ENCODE data around the gene TAMM41. TPM values are rescaled to one million over a fixed set of nuclear protein-coding genes. Genes with fewer than 3 reads are reported as not detected.

The TAMM41 gene
- total RNA-seq, 4 donors from 2014 or later, result 4.9 to 29.9 (median 19.1) TPM

GRCh38 chr3:11818033-11818432, 28.7 kb downstream of the TAMM41 start:
- Histone ChIP-seq H3K9me3 (no peaks in the 10 kb centered on the region), H3K4me1 (no peaks in the 10 kb centered on the region), H3K27me3 (no peaks in the 10 kb centered on the region), H3K4me3 (no peak overlapping the region), H3K27ac (no peak overlapping the region), H3K36me3 (peaks cover 0 to 20% (median 9%) of the 10 kb centered on the region in 4 donors)
- in situ Hi-C loops (cut with MboI; ENCODE audit: low pct_ligation_motif_present in 1 of 4, low pct_unique_long_range_greater_than_20kb in 1 of 4, low sequenced_read_pairs in 3 of 4), result loop anchor here in 2 of 4 donors (25.0 kb wide), 2 partner anchors 156 to 431 kb away; no protein-coding TSS in a partner anchor
- intact Hi-C loops (cut with DNase I; ENCODE audit: low total_unique reads), result no loop called here
- 80 to 89% methylated on average over 3 to 5 of the region's 5 CpGs for WGBS, 2 donors (ENCODE audit: low coverage in 1 of 2)
- no peak for TF ChIP-seq CTCF (IDR thresholded peaks at IDR 0.05)
- no peak for DNase-seq

GRCh38 chr3:11815111-11815510, 31.6 kb downstream of the TAMM41 start:
- DNase-seq, result no peak
- Histone ChIP-seq H3K4me3 (no peak overlapping the region), H3K4me1 (peaks cover 0 to 1% (median 0%) of the 10 kb centered on the region in 4 donors), H3K9me3 (no peaks in the 10 kb centered on the region), H3K36me3 (peaks cover 0 to 20% (median 9%) of the 10 kb centered on the region in 4 donors), H3K27me3 (no peaks in the 10 kb centered on the region), H3K27ac (no peak overlapping the region)
- WGBS, 2 donors (ENCODE audit: low coverage in 1 of 2), result 84 to 86% methylated on average over 4 of the region's 4 CpGs
- intact Hi-C loops (cut with DNase I; ENCODE audit: low total_unique reads), result no loop called here
- in situ Hi-C loops (cut with MboI; ENCODE audit: low pct_ligation_motif_present in 1 of 4, low pct_unique_long_range_greater_than_20kb in 1 of 4, low sequenced_read_pairs in 3 of 4), result loop anchor here in 2 of 4 donors (25.0 kb wide), 2 partner anchors 153 to 428 kb away; no protein-coding TSS in a partner anchor
- TF ChIP-seq EP300 (IDR thresholded peaks at IDR 0.05; ENCODE audit: low read depth) (no peak), POLR2AphosphoS5 (IDR thresholded peaks at IDR 0.05) (no peak), CTCF (IDR thresholded peaks at IDR 0.05) (no peak), POLR2A (IDR thresholded peaks at IDR 0.05) (no peak)

- Histone ChIP-seq H3K4me3 (no peak overlapping the region), H3K9me3 (no peaks in the 10 kb centered on the region), H3K27me3 (no peaks in the 10 kb centered on the region), H3K27ac (no peak overlapping the region), H3K4me1 (peaks cover 0 to 6% (median 0%) of the 10 kb centered on the region in 4 donors), H3K36me3 (peaks cover 0 to 20% (median 9%) of the 10 kb centered on the region in 4 donors)
- intact Hi-C loops (cut with DNase I; ENCODE audit: low total_unique reads) (no loop called here), in situ Hi-C loops (cut with MboI; ENCODE audit: low pct_ligation_motif_present in 1 of 4, low pct_unique_long_range_greater_than_20kb in 1 of 4, low sequenced_read_pairs in 3 of 4) (loop anchor here in 2 of 4 donors (25.0 kb wide), 2 partner anchors 152 to 427 kb away; no protein-coding TSS in a partner anchor)
- no peak for DNase-seq
- TF ChIP-seq CTCF (IDR thresholded peaks at IDR 0.05), result no peak
- no peak for TF ChIP-seq POLR2AphosphoS5 (IDR thresholded peaks at IDR 0.05)
- TF ChIP-seq POLR2A (IDR thresholded peaks at IDR 0.05), result no peak
- TF ChIP-seq EP300 (IDR thresholded peaks at IDR 0.05; ENCODE audit: low read depth), result no peak
- 98% methylated on average over 6 of the region's 6 CpGs for WGBS, 2 donors (ENCODE audit: low coverage in 1 of 2)
Observed at GRCh38 chr3:11814663-11815062, 32.0 kb downstream of the TAMM41 start.

GRCh38 chr3:11810276-11810675, 36.4 kb downstream of the TAMM41 start:
- peaks cover 0 to 17% (median 2%) of the 10 kb centered on the region in 4 donors for H3K4me1 ChIP-seq
- no peak overlapping the region for H3K4me3 ChIP-seq
- no peak for TF ChIP-seq POLR2AphosphoS5 (IDR thresholded peaks at IDR 0.05)
- no peak for TF ChIP-seq EP300 (IDR thresholded peaks at IDR 0.05; ENCODE audit: low read depth)
- TF ChIP-seq CTCF (IDR thresholded peaks at IDR 0.05), result no peak
- no peak for TF ChIP-seq POLR2A (IDR thresholded peaks at IDR 0.05)
- peak overlapping the region; percentile 19 to 48 (median 44) for H3K27ac ChIP-seq
- WGBS, 2 donors (ENCODE audit: low coverage in 1 of 2), result 46 to 78% methylated on average over 2 to 3 of the region's 3 CpGs
- H3K36me3 ChIP-seq, result peaks cover 0 to 8% (median 4%) of the 10 kb centered on the region in 4 donors
- in situ Hi-C loops (cut with MboI; ENCODE audit: low pct_ligation_motif_present in 1 of 4, low pct_unique_long_range_greater_than_20kb in 1 of 4, low sequenced_read_pairs in 3 of 4) (loop anchor here in 2 of 4 donors (25.0 kb wide), 2 partner anchors 148 to 423 kb away; no protein-coding TSS in a partner anchor), intact Hi-C loops (cut with DNase I; ENCODE audit: low total_unique reads) (no loop called here)
- H3K27me3 ChIP-seq, result no peaks in the 10 kb centered on the region
- no peaks in the 10 kb centered on the region for H3K9me3 ChIP-seq
- no peak for DNase-seq

Data from transverse colon (tissue), 4 donors.